Neural cell (in vitro differentiated cells): ENCODE measurements around the gene SLC12A7.

Experiments
- CTCF ChIP-seq: fragments of 450-650 bp; IDR thresholded peaks from 2 replicates; pipeline ENCODE4 v1.5.1; 2014; ENCODE audit warnings: antibody characterized with exemption, mild to moderate bottlenecking, moderate library complexity; ENCODE audit not compliant: poor library complexity, severe bottlenecking
- EZH2 ChIP-seq: fragments of 200-600, 300-800 bp; shearing (Covaris generic), sonication (generic); IDR thresholded peaks from 2 replicates; pipeline ENCODE4 v1.6.1; 2014; ENCODE audit warnings: antibody characterized with exemption, low read length, borderline replicate concordance, mild to moderate bottlenecking; ENCODE audit not compliant: insufficient read depth, poor library complexity, severe bottlenecking
- POLR2AphosphoS5 ChIP-seq: IDR thresholded peaks from 2 replicates; pipeline ENCODE4 v1.6.1; 2012
- RAD21 ChIP-seq: fragments of 450-650 bp; conservative IDR thresholded peaks from 2 replicates; pipeline ENCODE4 v1.6.1; 2014; ENCODE audit warnings: antibody characterized with exemption, mild to moderate bottlenecking, moderate library complexity
- REST ChIP-seq: IDR thresholded peaks from 2 replicates; pipeline ENCODE4 v1.6.1; 2012; ENCODE audit warnings: borderline replicate concordance
- SMC3 ChIP-seq: fragments of 450-650 bp; conservative IDR thresholded peaks from 2 replicates; pipeline ENCODE4 v1.6.1; 2014; ENCODE audit warnings: antibody characterized with exemption, mild to moderate bottlenecking, moderate library complexity; ENCODE audit not compliant: poor library complexity

DNA sequence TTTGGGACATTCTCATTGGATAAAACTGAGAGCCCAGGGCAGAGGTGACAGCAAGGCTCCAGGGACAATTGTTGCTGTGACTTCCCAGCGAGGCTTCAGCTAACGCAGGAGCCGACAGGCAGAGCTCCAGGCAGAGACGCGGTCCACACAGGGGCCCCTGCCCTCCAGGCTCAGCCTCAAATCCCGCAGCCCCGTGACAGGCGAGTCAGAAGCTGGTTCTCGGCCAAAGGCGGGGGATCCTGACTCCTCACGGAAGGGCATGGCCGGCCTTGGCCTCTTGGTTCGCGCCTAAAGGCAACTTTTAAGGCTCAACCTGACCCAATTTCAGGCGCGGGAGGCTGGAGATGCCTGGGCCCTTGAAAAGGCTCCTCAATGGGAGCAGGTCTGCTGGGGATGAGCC, 21.3 kb downstream of the SLC12A7 start:
- TF ChIP-seq EZH2 (no peak), CTCF (no peak), SMC3 (no peak), POLR2AphosphoS5 (no peak), RAD21 (no peak), REST (no peak)
